GM21447 (cell line): ENCODE results near the gene WDR44.
"Not testable (repeated sequence)": the region's sequence is repeated elsewhere in the genome, so short reads cannot be mapped to it uniquely, and the experiment has no call there.

Source experiments
- ATAC-seq: cut with Tn5 transposase; IDR thresholded peaks from one replicate; pipeline ENCODE4 v1.9.1; 2021; ENCODE audit not compliant: unreplicated experiment

The WDR44 gene, protein sequence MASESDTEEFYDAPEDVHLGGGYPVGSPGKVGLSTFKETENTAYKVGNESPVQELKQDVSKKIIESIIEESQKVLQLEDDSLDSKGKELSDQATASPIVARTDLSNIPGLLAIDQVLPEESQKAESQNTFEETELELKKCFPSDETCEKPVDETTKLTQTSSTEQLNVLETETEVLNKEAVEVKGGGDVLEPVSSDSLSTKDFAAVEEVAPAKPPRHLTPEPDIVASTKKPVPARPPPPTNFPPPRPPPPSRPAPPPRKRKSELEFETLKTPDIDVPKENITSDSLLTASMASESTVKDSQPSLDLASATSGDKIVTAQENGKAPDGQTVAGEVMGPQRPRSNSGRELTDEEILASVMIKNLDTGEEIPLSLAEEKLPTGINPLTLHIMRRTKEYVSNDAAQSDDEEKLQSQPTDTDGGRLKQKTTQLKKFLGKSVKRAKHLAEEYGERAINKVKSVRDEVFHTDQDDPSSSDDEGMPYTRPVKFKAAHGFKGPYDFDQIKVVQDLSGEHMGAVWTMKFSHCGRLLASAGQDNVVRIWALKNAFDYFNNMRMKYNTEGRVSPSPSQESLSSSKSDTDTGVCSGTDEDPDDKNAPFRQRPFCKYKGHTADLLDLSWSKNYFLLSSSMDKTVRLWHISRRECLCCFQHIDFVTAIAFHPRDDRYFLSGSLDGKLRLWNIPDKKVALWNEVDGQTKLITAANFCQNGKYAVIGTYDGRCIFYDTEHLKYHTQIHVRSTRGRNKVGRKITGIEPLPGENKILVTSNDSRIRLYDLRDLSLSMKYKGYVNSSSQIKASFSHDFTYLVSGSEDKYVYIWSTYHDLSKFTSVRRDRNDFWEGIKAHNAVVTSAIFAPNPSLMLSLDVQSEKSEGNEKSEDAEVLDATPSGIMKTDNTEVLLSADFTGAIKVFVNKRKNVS

GRCh38 chrX:118345464-118346257, at the start of gene WDR44:
Gene WDR44, plus strand, starts transcription at chrX:118346106. Its CDS starts 398 bp downstream, at chrX:118346504.
- peak; percentile 83 for ATAC-seq

DNA sequence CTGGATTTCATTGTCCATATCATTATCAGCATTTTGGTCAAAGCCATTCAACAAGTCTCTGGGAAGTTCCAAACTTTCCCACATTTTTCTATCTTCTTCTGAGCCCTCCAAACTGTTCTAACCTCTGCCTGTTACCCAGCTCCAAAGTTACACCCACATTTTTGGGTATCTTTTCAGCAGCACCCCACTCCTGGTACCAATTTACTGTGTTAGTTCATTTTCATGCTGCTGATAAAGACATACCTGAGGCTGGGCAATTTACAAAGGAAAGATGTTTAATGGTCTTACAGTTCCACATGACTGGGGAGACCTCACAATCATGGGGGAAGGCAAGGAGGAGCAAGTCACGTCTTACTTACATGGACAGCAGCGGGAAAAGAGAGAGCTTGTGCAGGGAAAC, 40.1 kb upstream of the WDR44 start:
- not testable (repeated sequence) for ATAC-seq

- ATAC-seq, result no peak
Measured at GRCh38 chrX:118315529-118315928, 30.4 kb upstream of the WDR44 start.

GRCh38 chrX:118324588-118324987, 21.3 kb upstream of the WDR44 start:
- no peak for ATAC-seq

GRCh38 chrX:118325453-118325852, 20.5 kb upstream of the WDR44 start:
- ATAC-seq, result no peak

- ATAC-seq, result no peak
Measured at GRCh38 chrX:118329175-118329574, 16.7 kb upstream of the WDR44 start.

GRCh38 chrX:118337687-118338086, 8.2 kb upstream of the WDR44 start:
- ATAC-seq, result no peak

- ATAC-seq, result no peak
Measured at GRCh38 chrX:118338930-118339329, 7.0 kb upstream of the WDR44 start.

DNA sequence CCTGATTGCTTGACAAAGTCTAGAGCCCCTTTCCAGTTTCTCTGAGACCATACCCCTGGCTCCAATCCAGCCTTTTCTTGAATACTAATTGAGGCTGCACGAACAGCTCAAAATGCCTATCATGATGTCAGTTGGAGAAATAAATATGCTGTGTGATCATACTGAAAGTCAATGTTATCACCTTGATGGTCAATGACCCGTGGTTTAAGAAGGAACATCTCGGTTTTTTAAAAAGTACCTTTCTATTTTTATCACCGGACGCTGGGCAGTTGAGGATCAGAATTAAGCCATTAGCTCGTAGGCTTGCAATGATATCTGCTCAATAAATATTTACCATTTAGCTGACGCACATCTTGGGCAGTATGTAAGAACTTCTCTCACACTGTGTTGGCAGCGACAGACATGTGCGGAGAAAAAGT, 852 bp upstream of the WDR44 start:
- ATAC-seq, result peak; percentile 4

GRCh38 chrX:118346258-118347094, 570 bp downstream of the WDR44 start:
- peak; percentile 19 for ATAC-seq

DNA sequence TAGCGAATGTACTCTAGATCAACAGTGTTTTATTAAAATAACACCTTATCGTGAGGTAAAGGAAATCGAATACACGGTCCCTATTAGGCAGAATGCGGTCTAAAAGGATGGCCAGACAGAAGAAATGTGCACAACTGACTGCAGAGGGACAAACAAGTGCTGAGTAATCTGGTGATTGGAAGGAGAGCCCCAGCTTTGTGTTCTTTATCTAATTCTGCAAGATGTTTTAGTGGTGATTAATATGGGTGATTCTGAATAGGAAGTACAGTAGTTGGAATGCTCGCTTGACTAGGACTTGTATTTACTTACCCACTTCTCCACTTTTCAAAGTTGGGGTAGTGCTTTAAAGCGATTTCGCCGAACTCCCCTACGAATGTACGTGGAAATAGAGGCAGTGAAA, 1.2 kb downstream of the WDR44 start:
- ATAC-seq, result no peak

DNA sequence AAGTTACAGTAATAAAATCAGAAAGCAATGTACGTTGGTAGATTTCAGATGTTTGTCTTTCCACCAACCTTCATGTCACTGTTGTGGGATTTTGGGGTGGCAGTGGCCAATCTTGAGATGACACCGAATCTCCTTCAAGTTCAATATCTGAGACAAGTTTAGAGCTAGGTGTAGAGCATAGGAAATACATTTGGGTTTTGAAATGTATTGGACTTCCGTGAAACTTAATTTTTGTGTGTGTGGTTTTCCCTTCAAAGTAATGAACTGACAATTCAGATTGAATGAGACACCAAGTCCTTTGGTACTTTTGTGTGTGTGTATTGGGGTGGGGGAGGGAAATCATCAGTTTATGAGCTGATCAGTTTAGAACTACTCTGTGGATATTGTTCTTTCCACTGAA, 1.8 kb downstream of the WDR44 start:
- no peak for ATAC-seq

- no peak for ATAC-seq
Measured at GRCh38 chrX:118348186-118348810, 2.4 kb downstream of the WDR44 start.

DNA sequence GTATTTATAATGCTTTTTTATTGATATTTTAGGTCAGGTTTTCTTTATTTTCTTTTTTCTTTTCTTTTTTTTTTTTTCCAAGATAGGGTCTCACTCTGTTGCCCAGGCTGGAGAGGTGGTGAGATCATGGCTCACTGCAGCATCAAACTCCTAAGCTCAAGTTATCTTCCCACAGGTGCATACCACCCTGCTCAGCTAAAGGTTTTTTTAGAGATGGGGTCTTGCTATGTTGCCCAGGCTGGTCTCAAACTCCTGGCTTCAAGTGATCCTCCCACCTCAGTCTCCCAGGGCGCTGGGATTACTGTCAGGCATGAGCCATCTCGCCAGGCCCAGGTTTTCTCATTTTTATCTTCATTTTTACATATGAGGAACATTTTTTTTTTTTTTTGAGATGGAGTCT, 3.3 kb downstream of the WDR44 start:
- ATAC-seq, result no peak

DNA sequence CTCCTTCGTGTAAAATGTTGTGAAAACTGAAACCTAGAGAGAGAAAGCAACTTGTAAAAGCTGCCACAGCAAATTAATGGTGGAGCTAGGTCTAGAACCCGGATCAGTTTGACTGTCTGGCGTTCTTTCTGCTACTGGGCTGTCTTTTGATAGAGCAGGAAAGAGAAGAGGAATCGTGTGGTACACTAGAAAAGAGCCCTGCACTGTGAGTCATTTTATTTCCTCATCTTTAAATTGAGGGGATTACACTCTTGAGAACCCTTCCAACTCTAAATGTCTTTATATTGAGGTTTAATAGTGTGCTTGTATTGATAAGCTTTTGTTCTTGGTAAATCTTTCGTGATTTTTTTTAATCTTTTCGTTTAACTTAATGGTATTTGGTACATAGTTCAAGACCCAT, 4.3 kb downstream of the WDR44 start:
- no peak for ATAC-seq

DNA sequence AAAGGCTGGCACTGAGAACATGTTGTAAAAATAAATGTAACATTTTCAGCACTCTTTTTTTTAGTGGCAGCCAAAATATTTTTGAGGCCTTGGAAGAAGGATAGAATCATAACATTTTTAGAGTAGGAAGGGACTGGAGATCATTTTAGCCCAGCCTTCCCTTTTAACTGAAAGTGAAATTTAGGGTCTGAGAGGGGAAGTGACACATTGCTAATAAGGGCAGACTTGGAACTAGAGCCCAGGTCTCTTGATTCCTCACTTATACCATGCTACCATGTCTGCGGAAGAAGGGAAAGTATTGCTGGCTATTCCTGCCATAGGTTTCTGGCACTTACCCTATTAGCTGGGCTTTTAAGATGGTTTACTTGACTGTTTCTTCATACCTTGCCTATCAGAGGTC, 4.8 kb downstream of the WDR44 start:
- ATAC-seq, result peak; percentile 31

DNA sequence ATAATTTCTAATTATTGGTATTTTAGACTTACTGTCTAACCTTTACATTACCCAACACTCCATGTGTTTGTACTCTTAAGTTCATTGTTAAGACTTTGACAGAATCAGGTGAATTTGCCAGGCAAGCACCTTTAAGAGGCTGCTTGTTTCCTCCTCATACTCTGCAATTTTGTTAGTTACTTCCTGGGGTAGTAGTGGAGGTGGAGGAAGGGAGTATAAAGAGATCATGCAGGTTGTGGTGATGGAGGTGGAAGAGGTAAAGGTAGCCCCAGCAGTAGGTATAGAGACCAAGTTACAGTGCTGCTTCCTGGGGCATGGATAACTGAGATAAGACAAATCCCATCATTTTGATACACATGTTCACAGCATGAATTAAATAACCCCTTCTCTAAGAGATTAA, 6.7 kb downstream of the WDR44 start:
- ATAC-seq, result no peak

DNA sequence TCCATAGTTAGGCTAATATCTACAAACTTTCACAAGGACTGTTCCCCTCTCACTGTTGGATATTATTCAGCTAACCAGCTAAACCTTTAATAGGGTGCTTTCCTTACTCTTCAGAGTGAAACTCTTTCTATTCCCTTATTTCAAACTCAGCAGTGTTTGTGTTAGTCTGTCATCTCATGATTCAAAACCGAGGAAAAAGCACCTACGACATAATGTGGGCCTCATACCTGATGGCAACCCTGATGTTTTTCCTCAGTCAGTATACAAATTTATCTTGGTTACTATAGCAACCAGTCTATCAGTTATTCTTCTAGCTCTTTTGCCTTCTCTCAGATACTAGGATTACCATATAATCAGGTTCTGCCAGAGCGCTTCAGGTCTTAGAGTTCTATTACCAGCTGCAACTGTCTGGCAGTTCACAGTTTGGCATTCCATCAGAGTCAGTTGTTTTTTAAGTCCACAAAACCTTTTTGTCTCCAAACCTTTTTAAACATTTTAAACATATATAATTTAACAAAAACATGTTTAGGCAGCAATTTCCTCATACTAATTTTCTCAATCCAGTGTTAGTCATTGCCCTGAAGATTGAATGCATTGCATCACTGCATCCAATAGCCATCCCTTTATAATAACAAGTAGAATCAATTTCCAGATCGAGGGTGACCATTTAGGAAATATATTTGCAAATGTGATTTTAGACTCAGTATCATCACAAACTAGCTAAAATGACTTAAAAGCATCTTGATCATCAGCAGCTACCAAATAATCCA, 7.4 kb downstream of the WDR44 start:
- ATAC-seq, result peak; percentile 42
